ENCODE measurements around the gene CCDC91.

Gene CCDC91

DNA sequence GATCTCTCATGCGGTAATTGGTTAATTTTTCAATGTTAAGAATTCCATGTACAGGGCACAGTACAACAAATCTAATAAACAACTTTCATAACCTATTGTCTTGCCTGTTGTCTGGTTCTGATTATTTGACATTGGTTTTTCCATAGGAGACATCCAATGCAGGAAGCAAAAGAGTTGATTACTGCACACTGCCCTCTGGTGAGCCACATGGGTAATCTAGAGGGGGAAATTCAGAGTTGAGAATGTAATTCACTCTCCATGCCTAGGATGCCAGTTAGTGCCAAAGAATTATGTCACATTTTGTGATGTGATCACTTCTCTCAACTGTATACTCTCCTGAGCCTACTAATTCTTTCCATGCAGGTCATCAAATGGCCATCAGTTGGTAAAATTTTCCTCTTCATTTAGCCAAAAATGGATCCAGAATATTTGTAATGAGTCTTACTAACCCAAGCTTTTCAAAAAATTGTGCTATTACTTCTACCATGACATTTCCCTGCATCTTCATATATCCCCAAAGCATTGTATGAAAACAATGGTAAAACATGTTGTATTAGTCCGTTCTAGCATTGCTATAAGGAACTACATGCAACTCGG is 17.7 kb upstream of the CCDC91 start:
- TF ChIP-seq, protein P1, sequence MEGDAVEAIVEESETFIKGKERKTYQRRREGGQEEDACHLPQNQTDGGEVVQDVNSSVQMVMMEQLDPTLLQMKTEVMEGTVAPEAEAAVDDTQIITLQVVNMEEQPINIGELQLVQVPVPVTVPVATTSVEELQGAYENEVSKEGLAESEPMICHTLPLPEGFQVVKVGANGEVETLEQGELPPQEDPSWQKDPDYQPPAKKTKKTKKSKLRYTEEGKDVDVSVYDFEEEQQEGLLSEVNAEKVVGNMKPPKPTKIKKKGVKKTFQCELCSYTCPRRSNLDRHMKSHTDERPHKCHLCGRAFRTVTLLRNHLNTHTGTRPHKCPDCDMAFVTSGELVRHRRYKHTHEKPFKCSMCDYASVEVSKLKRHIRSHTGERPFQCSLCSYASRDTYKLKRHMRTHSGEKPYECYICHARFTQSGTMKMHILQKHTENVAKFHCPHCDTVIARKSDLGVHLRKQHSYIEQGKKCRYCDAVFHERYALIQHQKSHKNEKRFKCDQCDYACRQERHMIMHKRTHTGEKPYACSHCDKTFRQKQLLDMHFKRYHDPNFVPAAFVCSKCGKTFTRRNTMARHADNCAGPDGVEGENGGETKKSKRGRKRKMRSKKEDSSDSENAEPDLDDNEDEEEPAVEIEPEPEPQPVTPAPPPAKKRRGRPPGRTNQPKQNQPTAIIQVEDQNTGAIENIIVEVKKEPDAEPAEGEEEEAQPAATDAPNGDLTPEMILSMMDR (IDR thresholded peaks at IDR 0.05), result no peak
- Histone ChIP-seq H3K27ac (no peak overlapping the region), H3K4me3 (no peak overlapping the region)
- DNase-seq (ENCODE audit: low spot score), result no peak

DNA sequence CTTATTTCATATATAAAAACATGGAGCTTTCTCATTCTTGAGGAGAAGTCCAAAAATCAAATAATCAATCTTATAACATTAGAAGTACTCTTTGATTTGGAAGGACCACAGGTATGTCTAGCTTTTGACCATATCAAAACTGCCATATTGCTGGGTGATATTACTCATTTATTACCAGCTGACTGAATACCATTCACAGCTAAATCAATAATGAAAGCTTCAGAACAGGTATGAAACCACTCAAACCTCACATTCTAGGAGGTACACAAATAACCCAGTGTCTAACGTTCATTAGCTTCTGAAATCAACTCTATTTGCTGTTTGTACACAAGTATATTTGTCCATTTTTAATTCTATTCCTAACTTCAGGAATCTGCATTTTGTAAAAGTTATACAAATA is 16.8 kb upstream of the CCDC91 start:
- H3K4me3 ChIP-seq, result no peak overlapping the region
- no peak for DNase-seq (ENCODE audit: low spot score)
- TF ChIP-seq, protein P1 (IDR thresholded peaks at IDR 0.05), result no peak
- H3K27ac ChIP-seq, result no peak overlapping the region

DNA sequence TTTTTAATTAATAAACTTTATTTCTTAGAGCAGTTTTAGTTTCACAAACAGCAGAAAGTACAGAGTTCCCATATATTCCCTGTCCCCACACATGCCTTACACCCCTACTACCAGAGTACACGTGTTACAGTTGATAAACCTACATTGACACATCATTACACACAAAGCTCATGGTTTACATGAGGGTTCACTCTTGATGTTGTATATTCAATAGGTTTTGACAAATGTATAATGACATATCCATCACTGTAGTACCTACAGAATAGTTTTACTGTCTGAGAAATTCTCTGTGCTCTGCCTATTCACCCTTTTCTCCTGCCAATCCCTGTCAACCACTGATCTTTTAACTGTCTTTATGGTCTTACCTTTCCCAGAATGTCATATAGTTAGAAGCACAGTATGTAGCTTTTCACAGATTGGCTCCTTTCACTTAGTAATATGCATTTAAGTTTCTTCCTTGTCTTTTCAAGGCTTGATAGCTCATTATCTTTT is 15.1 kb upstream of the CCDC91 start:
- TF ChIP-seq, protein P1 (IDR thresholded peaks at IDR 0.05), result no peak
- Histone ChIP-seq H3K27ac (no peak overlapping the region), H3K4me3 (no peak overlapping the region)
- DNase-seq (ENCODE audit: low spot score), result no peak

DNA sequence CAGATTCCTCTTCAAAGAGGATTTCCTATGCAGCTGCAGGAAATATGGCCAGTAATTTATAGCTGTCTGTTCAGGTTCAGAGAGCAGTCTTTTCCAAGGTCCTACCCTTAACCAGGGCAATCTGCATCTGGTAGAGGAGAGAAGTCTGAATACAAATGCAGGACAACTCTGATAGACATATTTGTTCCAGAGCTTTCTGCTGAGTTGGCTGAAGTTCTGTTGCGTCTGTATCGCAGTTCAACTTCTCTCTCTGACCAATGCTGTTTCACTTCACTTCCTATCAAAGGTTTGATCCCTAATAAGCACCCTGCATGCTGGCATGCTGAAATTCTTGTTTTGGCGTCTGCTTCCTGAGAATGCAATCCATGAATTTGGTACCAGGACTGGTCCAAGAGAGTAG is 14.0 kb upstream of the CCDC91 start:
- no peak for DNase-seq (ENCODE audit: low spot score)
- Histone ChIP-seq H3K4me3 (no peak overlapping the region), H3K27ac (no peak overlapping the region)
- TF ChIP-seq, protein P1 (IDR thresholded peaks at IDR 0.05), result no peak

DNA sequence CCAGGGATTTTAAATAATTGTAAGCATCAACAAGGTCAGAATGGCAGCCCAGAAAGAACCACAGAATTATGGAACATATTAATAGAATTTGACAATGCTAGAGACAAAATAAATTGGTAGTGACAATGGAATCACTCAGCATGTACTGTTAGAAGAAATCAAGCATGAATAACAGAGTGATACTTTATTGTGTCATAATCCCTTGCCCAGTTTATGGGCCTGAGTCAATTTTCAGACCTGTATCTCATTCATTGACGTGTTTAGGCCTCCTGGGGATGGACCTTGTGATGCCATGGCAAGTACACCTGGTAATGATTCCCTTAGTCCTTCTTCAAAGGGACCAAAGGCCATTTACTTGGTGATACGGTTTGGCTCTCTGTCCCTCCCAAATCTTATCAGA is 12.8 kb upstream of the CCDC91 start:
- TF ChIP-seq, protein P1 (IDR thresholded peaks at IDR 0.05), result no peak
- Histone ChIP-seq H3K27ac (no peak overlapping the region), H3K4me3 (no peak overlapping the region)
- no peak for DNase-seq (ENCODE audit: low spot score)

DNA sequence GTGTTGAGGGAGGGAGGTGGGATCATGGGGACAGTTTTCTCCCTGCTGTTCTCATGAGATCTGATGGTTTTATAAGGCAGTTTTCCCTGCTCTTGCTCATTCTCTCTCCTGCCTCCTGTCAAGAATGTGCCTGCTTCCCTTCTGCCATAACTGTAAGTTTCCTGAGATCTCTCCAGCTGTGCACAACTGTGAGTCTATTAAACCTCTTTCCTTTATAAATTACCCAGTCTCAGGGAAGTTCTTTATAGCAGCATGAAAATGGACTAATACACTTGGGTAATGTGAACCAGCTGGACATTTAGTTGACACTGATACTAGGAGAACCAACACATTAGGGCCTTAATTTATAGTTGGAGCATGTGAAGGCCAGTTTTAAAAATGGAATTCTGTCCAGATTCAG is 12.4 kb upstream of the CCDC91 start:
- no peak overlapping the region for H3K27ac ChIP-seq
- no peak overlapping the region for H3K4me3 ChIP-seq
- TF ChIP-seq, protein P1 (IDR thresholded peaks at IDR 0.05), result no peak
- no peak for DNase-seq (ENCODE audit: low spot score)

DNA sequence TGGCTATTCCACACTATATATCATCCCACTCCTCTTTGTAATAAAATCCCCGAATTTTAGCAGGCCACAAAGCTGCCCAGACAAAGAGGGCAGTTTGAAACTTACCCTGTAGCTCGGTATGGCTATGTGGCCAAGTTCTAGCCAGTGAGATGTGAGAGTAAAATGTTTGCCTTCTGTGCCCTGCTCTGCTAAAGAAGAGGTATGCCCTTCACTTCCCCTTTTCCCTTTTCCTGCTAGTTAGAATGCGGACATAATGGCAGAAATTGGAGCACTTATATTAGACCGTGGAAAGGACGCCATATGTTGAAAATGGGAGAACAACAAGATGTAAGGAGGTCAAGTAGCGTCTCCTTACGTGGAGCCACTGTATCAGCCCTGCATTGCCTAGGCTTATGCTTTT is 11.5 kb upstream of the CCDC91 start:
- Histone ChIP-seq H3K27ac (no peak overlapping the region), H3K4me3 (no peak overlapping the region)
- TF ChIP-seq, protein P1 (IDR thresholded peaks at IDR 0.05), result no peak
- DNase-seq (ENCODE audit: low spot score), result no peak

All from coronary artery (tissue), 2 donors.